HFF-Myc (cell line): ENCODE data around the gene GGCX.

ENCODE experiments used
- DNase-seq: peaks from one replicate; pipeline ENCODE4 v3.0.0-alpha.2; 2011; ENCODE audit warnings: low read depth; ENCODE audit errors: extremely low read depth
- H3K4me3 ChIP-seq: replicated peaks from 2 replicates; pipeline ENCODE4 v1.5.1; 2011; ENCODE audit warnings: low read depth, mild to moderate bottlenecking, control low read depth, low read length
- CTCF ChIP-seq: IDR thresholded peaks from 2 replicates; pipeline ENCODE4 v1.5.1; 2012; ENCODE audit warnings: mild to moderate bottlenecking, low read depth, low read length, control low read depth; ENCODE audit errors: missing control alignments

The GGCX gene

GRCh38 chr2:85506768-85507181 lies 54.5 kb downstream of the GGCX start:
- DNase-seq = no peak
- TF ChIP-seq CTCF = no peak
- H3K4me3 ChIP-seq = no peak overlapping the region

- no peak for TF ChIP-seq CTCF
- H3K4me3 ChIP-seq = no peak overlapping the region
- DNase-seq = no peak
These were observed 55.6 kb downstream of the GGCX start for GRCh38 chr2:85505551-85506238.

- TF ChIP-seq CTCF = no peak
- no peak overlapping the region for H3K4me3 ChIP-seq
- peak; percentile 92 for DNase-seq
These were observed 56.5 kb downstream of the GGCX start for GRCh38 chr2:85504778-85505261.

GRCh38 chr2:85503851-85504777 lies 57.2 kb downstream of the GGCX start:
- TF ChIP-seq CTCF = no peak
- no peak overlapping the region for H3K4me3 ChIP-seq
- DNase-seq = peak; percentile 84

- TF ChIP-seq CTCF = no peak
- no peak overlapping the region for H3K4me3 ChIP-seq
- no peak for DNase-seq
These were observed 58.0 kb downstream of the GGCX start for GRCh38 chr2:85503168-85503850.

GRCh38 chr2:85502720-85503119 lies 58.6 kb downstream of the GGCX start:
- no peak for TF ChIP-seq CTCF
- H3K4me3 ChIP-seq = no peak overlapping the region
- DNase-seq = no peak
